Placental epithelial cell (primary cell): ENCODE measurements around the gene CCND1. TPM values are rescaled to one million over a fixed set of nuclear protein-coding genes. Genes with fewer than 3 reads are reported as not detected.

Source experiments
- total RNA-seq: library from RNA; depleted of rRNA; stranded (reverse); fragments of >200 nt; gene quantifications from 2 replicates; pipeline ENCODE4 v1.2.3, GENCODE V29; 2012

The CCND1 gene
- total RNA-seq, result 81.3 and 297 TPM in 2 replicates

DNA sequence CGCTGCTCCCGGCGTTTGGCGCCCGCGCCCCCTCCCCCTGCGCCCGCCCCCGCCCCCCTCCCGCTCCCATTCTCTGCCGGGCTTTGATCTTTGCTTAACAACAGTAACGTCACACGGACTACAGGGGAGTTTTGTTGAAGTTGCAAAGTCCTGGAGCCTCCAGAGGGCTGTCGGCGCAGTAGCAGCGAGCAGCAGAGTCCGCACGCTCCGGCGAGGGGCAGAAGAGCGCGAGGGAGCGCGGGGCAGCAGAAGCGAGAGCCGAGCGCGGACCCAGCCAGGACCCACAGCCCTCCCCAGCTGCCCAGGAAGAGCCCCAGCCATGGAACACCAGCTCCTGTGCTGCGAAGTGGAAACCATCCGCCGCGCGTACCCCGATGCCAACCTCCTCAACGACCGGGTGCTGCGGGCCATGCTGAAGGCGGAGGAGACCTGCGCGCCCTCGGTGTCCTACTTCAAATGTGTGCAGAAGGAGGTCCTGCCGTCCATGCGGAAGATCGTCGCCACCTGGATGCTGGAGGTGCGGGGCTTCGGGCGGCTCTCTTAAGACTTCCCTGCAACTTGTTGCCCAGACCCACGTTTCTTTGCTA lies at the start of gene CCND1:
CCND1 (plus strand) TSS at position 162 of the 587 bp plus-strand sequence; CDS start at position 320, 158 bp downstream.

DNA sequence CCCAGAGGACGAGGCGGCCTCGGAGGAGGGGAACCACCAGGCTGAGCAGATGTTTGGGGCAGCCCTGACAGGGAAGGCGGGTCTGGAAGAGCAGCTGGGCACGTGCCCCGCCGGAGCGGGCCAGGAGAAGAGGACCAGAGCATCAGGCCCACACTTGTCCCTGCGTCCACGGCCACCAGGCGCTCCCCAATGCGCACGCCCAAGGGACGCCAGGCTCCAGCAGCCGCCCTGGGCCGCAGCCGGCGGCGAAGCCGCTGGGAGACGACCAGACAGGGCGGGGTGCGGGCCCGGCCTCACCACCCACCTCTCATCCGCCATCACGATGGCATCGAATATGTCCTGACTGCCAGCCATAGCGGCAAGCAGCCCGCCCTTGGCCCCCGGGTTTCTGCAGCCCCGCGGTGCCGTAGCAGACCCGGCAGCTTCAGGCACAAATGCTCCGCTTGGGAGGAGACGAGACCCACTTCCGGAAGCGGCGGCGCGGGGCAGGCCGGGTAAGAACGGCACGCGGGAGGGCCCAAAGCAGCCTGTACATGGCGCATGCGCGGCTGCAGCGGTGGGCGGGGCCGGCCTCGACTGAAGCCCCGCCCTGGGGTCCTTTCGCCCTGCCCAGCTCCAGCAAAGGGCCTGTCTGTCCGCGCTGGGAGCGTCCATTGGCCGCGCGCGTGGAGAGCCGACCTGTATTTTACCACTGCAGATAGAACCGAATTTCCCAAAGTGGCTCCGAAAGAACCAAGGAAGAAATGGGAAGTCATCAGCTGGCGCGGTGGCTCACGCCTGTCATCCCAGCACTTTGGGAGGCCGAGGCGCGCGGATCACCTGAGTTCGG lies 34.1 kb downstream of the CCND1 start, which contains the start of gene LTO1:
LTO1 (minus strand) TSS at position 468 of the 829 bp plus-strand sequence; CDS start at position 354, 114 bp downstream.

Other genes with a start within 250 kb of the CCND1 start
- gene LINC01488, start 159.5 kb upstream of the CCND1 start, total RNA-seq, result not detected in 2 replicates
- 17.3 and 19.4 TPM in 2 replicates for gene LTO1, start 34.2 kb downstream of the CCND1 start, total RNA-seq
- gene FGF19, start 62.9 kb downstream of the CCND1 start, total RNA-seq, result not detected in 2 replicates
- gene FGF4, start 134.2 kb downstream of the CCND1 start, total RNA-seq, result not detected in 2 replicates
- gene FGF3, start 178.3 kb downstream of the CCND1 start, total RNA-seq, result not detected in 2 replicates